ENCODE data around the gene SAP30L. TPM values are rescaled to one million over a fixed set of nuclear protein-coding genes. Genes with fewer than 3 reads are reported as not detected.

The SAP30L gene
- total and polyA plus RNA-seq, 10 donors = 17.4 to 43.5 (median 34.0) TPM

DNA sequence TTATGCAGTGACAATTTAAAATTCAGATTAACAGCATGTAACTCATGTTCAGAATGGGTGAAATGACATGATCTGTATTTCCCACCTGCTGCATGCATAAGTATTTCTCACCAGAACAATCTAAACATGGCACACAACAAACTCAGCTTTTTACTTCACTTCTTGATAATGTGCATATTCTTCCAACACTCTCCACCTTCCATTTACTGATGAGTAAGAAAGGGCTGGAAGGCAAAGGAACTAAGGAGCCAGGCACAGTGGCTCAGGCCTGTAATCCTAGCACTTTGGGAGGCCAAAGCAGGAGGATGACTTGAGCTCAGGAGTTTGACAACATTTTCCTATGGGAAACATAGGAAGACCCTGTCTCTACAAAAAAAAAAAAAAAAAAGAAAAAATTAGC is 35.8 kb upstream of the SAP30L start:
- H3K9me3 ChIP-seq = no peaks in the 10 kb centered on the region
- DNase-seq = no peak
- H3K27ac ChIP-seq = no peak overlapping the region
- no peak overlapping the region for H3K4me3 ChIP-seq
- peaks cover 3 to 11% (median 6%) of the 10 kb centered on the region in 6 donors for H3K4me1 ChIP-seq
- peaks cover 0 to 62% (median 28%) of the 10 kb centered on the region in 6 donors for H3K36me3 ChIP-seq
- TF ChIP-seq POLR2A (IDR thresholded peaks at IDR 0.05) (no peak), POLR2AphosphoS5 (IDR thresholded peaks at IDR 0.05) (no peak)
- TF ChIP-seq, protein P1, sequence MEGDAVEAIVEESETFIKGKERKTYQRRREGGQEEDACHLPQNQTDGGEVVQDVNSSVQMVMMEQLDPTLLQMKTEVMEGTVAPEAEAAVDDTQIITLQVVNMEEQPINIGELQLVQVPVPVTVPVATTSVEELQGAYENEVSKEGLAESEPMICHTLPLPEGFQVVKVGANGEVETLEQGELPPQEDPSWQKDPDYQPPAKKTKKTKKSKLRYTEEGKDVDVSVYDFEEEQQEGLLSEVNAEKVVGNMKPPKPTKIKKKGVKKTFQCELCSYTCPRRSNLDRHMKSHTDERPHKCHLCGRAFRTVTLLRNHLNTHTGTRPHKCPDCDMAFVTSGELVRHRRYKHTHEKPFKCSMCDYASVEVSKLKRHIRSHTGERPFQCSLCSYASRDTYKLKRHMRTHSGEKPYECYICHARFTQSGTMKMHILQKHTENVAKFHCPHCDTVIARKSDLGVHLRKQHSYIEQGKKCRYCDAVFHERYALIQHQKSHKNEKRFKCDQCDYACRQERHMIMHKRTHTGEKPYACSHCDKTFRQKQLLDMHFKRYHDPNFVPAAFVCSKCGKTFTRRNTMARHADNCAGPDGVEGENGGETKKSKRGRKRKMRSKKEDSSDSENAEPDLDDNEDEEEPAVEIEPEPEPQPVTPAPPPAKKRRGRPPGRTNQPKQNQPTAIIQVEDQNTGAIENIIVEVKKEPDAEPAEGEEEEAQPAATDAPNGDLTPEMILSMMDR (IDR thresholded peaks at IDR 0.05 in 8 of 11, conservative IDR thresholded peaks at IDR 0.05 in 3 of 11) = no peak
- H3K27me3 ChIP-seq (replicated peaks in 1 of 7) = no peaks in the 10 kb centered on the region
- intact Hi-C loops (cut with DNase I; ENCODE audit: low total_unique reads) = no loop called here

DNA sequence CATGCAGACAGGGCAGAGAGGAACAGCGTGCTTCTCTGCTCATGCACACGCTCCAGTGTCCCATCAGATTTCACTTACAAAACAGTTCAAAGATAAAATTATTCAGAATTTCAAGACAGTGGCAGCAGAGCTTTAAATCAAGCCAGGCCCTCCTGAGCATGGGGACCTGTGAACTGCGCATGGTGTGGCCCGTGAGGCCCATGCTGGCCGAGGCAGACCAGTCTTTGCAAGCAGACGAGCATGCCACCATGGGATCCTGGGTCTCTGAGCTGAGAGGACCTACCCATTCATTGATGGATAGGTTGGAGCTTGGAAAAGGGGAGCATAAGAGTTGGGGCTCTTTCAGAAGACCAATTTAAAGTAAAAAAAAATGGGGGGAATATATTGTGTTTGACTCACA is 35.0 kb upstream of the SAP30L start:
- intact Hi-C loops (cut with DNase I; ENCODE audit: low total_unique reads) = no loop called here
- H3K9me3 ChIP-seq = no peaks in the 10 kb centered on the region
- 80 to 91% (median 89%) methylated on average over 6 of the region's 6 CpGs for WGBS, 5 donors
- no peak for DNase-seq
- H3K27ac ChIP-seq = no peak overlapping the region
- H3K4me1 ChIP-seq = peaks cover 0 to 3% (median 0%) of the 10 kb centered on the region in 6 donors
- no peaks in the 10 kb centered on the region for H3K27me3 ChIP-seq (replicated peaks in 1 of 7)
- TF ChIP-seq, protein P1 (IDR thresholded peaks at IDR 0.05 in 8 of 11, conservative IDR thresholded peaks at IDR 0.05 in 3 of 11) = no peak
- peaks cover 0 to 68% (median 29%) of the 10 kb centered on the region in 6 donors for H3K36me3 ChIP-seq
- no peak overlapping the region for H3K4me3 ChIP-seq

DNA sequence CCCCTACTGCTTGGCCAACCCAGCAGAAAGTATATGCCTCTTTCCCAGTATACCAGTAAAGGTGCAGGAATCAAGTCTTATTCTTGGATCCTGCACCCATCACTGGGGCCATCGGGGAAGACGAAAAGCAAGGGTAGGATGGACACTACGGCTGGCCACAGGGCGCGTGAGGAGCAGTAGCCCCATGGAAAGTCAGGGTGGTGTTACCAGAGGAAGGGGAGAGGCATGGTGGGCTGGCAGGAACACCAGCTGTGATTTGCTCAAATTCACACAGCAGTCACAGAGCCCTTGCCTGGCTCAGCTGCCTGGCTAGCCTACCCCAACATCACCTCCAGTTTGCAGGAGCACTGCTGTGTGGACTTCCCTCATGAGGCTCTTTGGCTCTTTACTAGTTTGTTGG is 34.5 kb upstream of the SAP30L start:
- Histone ChIP-seq H3K9me3 (no peaks in the 10 kb centered on the region), H3K27me3 (replicated peaks in 1 of 7) (no peaks in the 10 kb centered on the region), H3K27ac (no peak overlapping the region), H3K4me3 (no peak overlapping the region), H3K4me1 (no peaks in the 10 kb centered on the region), H3K36me3 (peaks cover 0 to 73% (median 31%) of the 10 kb centered on the region in 6 donors)
- 96 to 98% (median 97%) methylated on average over 5 of the region's 5 CpGs for WGBS, 5 donors
- intact Hi-C loops (cut with DNase I; ENCODE audit: low total_unique reads) = no loop called here
- DNase-seq = no peak
- TF ChIP-seq, protein P1 (IDR thresholded peaks at IDR 0.05 in 8 of 11, conservative IDR thresholded peaks at IDR 0.05 in 3 of 11) = no peak
- TF ChIP-seq POLR2AphosphoS5 (IDR thresholded peaks at IDR 0.05) = no peak
- TF ChIP-seq POLR2A (IDR thresholded peaks at IDR 0.05) = no peak

DNA sequence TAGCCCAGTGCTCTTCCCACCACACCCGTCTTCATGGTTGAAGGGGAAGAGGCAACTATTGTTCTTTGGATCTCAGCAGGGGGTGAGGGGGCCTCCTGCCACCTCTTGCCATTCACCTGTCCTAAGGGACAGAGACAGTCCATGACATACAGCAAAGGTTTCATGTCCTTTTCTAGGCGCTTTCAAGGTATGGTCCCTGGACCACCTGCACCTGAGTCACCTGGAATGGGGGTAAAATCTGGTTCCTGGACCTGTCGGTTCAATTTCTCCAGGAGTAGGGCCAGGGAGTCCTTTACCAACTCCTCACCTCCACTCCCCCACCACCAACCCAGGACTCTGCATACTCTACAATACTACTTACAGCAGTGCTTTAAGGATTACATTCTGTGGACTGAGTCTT is 33.5 kb upstream of the SAP30L start:
- H3K36me3 ChIP-seq = peaks cover 0 to 83% (median 40%) of the 10 kb centered on the region in 6 donors
- intact Hi-C loops (cut with DNase I; ENCODE audit: low total_unique reads) = no loop called here
- WGBS, 5 donors = 92 to 100% (median 96%) methylated on average over 2 to 3 of the region's 3 CpGs

More for the DNA sequence above, 33.5 kb upstream of the SAP30L start:
- H3K27ac ChIP-seq = no peak overlapping the region
- no peak for TF ChIP-seq POLR2A (IDR thresholded peaks at IDR 0.05)
- TF ChIP-seq, protein P1 (IDR thresholded peaks at IDR 0.05 in 8 of 11, conservative IDR thresholded peaks at IDR 0.05 in 3 of 11) = no peak
- no peak for TF ChIP-seq POLR2AphosphoS5 (IDR thresholded peaks at IDR 0.05)
- no peaks in the 10 kb centered on the region for H3K9me3 ChIP-seq
- H3K4me1 ChIP-seq = peaks cover 0 to 7% (median 0%) of the 10 kb centered on the region in 6 donors
- no peaks in the 10 kb centered on the region for H3K27me3 ChIP-seq (replicated peaks in 1 of 7)
- DNase-seq = no peak
- no peak overlapping the region for H3K4me3 ChIP-seq
